Measurements from ENCODE around the gene PFAS. TPM values are rescaled to one million over a fixed set of nuclear protein-coding genes. Genes with fewer than 3 reads are reported as not detected.
A peak's percentile ranks its signal among the peaks of the same experiment; 100 is the strongest.
"Not testable (repeated sequence)": the region's sequence is repeated elsewhere in the genome, so short reads cannot be mapped to it uniquely, and the experiment has no call there.

Gene PFAS
- total and polyA plus RNA-seq, 7 donors = 1.4 to 22.2 (median 4.9) TPM

- H3K27ac ChIP-seq = peak overlapping the region; percentile 95 to 98 (median 98)
- no peaks in the 10 kb centered on the region for H3K27me3 ChIP-seq
- H3K4me1 ChIP-seq = peaks cover 0 to 34% (median 17%) of the 10 kb centered on the region in 4 donors
- no peaks in the 10 kb centered on the region for H3K9me3 ChIP-seq
- H3K36me3 ChIP-seq = peaks cover 0 to 19% (median 5%) of the 10 kb centered on the region in 4 donors
- peak overlapping the region; percentile 60 to 66 (median 62) for H3K4me3 ChIP-seq
- intact Hi-C loops (cut with DNase I) = loop anchor here (2.0 to 5.0 kb wide), 2 partner anchors 131 to 132 kb away; partner anchors contain the start of genes ALOXE3 and RPL26
- no peak for TF ChIP-seq EP300 (IDR thresholded peaks at IDR 0.05)
- TF ChIP-seq POLR2AphosphoS5 (IDR thresholded peaks at IDR 0.05) = no peak
- TF ChIP-seq, protein P1, sequence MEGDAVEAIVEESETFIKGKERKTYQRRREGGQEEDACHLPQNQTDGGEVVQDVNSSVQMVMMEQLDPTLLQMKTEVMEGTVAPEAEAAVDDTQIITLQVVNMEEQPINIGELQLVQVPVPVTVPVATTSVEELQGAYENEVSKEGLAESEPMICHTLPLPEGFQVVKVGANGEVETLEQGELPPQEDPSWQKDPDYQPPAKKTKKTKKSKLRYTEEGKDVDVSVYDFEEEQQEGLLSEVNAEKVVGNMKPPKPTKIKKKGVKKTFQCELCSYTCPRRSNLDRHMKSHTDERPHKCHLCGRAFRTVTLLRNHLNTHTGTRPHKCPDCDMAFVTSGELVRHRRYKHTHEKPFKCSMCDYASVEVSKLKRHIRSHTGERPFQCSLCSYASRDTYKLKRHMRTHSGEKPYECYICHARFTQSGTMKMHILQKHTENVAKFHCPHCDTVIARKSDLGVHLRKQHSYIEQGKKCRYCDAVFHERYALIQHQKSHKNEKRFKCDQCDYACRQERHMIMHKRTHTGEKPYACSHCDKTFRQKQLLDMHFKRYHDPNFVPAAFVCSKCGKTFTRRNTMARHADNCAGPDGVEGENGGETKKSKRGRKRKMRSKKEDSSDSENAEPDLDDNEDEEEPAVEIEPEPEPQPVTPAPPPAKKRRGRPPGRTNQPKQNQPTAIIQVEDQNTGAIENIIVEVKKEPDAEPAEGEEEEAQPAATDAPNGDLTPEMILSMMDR (IDR thresholded peaks at IDR 0.05) = no peak
- no peak for TF ChIP-seq POLR2A (IDR thresholded peaks at IDR 0.05)
- DNase-seq = no peak
- 14% methylated on average over 10 of the region's 10 CpGs for WGBS, 2 donors
Observed at GRCh38 chr17:8249621-8250500, 772 bp downstream of the PFAS start.

DNA sequence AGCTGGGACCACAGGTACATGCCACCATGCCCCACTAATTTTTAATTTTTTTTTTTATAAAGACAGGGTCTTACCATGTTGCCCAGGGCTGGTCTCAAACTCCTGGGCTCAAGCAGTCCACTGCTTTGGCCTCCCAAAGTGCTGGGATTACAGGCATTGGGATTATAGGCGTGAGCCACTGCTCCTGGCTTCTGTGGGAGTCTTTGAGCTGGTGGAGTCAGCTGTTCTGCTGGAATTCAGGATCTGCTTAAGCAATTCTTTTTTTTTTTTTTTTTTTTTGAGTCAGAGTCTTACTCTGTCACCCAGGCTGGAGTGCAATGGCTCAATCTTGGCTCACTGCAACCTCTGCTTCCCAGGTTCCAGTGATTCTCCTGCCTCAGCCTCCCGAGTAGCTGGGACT is 2.3 kb downstream of the PFAS start:
- H3K4me1 ChIP-seq = peaks cover 0 to 28% (median 14%) of the 10 kb centered on the region in 4 donors
- peaks cover 0 to 27% (median 10%) of the 10 kb centered on the region in 4 donors for H3K36me3 ChIP-seq
- H3K27ac ChIP-seq; H3K27me3 ChIP-seq; H3K9me3 ChIP-seq; DNase-seq; intact Hi-C loops (cut with DNase I); H3K4me3 ChIP-seq: not testable (repeated sequence)
- WGBS, 2 donors = 82 to 89% methylated on average over 2 of the region's 2 CpGs

DNA sequence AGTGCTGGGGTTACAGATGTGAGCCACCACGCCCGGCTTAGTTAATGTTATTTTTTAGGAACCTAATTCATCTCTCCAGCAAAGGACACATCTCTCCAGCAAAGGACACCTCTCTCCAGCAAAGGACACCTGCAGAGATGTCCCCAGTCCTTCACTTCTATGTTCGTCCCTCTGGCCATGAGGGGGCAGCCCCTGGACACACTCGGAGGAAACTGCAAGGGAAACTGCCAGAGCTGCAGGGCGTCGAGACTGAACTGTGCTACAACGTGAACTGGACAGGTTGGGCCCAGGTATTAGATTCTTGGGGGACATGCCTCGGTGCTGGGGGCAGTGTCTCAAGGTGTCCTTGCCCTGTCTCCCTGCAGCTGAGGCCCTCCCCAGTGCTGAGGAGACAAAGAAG is 4.7 kb downstream of the PFAS start:
- Histone ChIP-seq H3K4me1 (peaks cover 0 to 11% (median 7%) of the 10 kb centered on the region in 4 donors), H3K9me3 (no peaks in the 10 kb centered on the region), H3K36me3 (peaks cover 0 to 51% (median 16%) of the 10 kb centered on the region in 4 donors), H3K27me3 (no peaks in the 10 kb centered on the region), H3K27ac (no peak overlapping the region), H3K4me3 (no peak overlapping the region)
- 48 to 84% methylated on average over 8 of the region's 8 CpGs for WGBS, 2 donors
- intact Hi-C loops (cut with DNase I) = no loop called here
- no peak for TF ChIP-seq EP300 (IDR thresholded peaks at IDR 0.05)
- no peak for TF ChIP-seq POLR2AphosphoS5 (IDR thresholded peaks at IDR 0.05)
- TF ChIP-seq, protein P1 (IDR thresholded peaks at IDR 0.05) = no peak
- no peak for TF ChIP-seq POLR2A (IDR thresholded peaks at IDR 0.05)
- no peak for DNase-seq

- intact Hi-C loops (cut with DNase I) = no loop called here
- Histone ChIP-seq H3K36me3 (peaks cover 0 to 59% (median 19%) of the 10 kb centered on the region in 4 donors), H3K4me3 (no peak overlapping the region), H3K4me1 (peaks cover 0 to 4% (median 1%) of the 10 kb centered on the region in 4 donors), H3K9me3 (no peaks in the 10 kb centered on the region), H3K27me3 (no peaks in the 10 kb centered on the region), H3K27ac (no peak overlapping the region)
- TF ChIP-seq EP300 (IDR thresholded peaks at IDR 0.05) (no peak), POLR2A (IDR thresholded peaks at IDR 0.05) (no peak), POLR2AphosphoS5 (IDR thresholded peaks at IDR 0.05) (no peak)
- TF ChIP-seq, protein P1 (IDR thresholded peaks at IDR 0.05) = no peak
- 97 to 98% methylated on average over 11 of the region's 11 CpGs for WGBS, 2 donors
- no peak for DNase-seq
Observed at GRCh38 chr17:8254881-8255280, 5.8 kb downstream of the PFAS start.

DNA sequence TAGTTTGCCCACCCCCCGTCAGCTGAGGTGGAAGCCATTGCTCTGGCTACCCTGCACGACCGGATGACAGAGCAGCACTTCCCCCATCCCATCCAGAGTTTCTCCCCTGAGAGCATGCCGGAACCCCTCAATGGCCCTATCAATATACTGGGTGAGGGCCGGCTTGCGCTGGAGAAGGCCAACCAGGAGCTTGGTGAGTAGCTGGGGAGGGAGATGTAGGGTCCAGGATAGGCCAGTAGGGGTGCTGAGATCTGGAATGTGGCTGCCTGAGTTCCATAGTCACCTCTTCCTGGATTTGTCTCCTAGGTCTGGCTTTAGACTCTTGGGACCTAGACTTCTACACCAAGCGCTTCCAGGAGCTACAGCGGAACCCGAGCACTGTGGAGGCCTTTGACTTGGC is 6.4 kb downstream of the PFAS start:
- Histone ChIP-seq H3K9me3 (no peaks in the 10 kb centered on the region), H3K4me1 (no peaks in the 10 kb centered on the region), H3K27me3 (no peaks in the 10 kb centered on the region), H3K36me3 (peaks cover 0 to 65% (median 19%) of the 10 kb centered on the region in 4 donors), H3K27ac (no peak overlapping the region), H3K4me3 (no peak overlapping the region)
- DNase-seq = no peak
- TF ChIP-seq EP300 (IDR thresholded peaks at IDR 0.05) (no peak), POLR2A (IDR thresholded peaks at IDR 0.05) (no peak), POLR2AphosphoS5 (IDR thresholded peaks at IDR 0.05) (no peak)
- TF ChIP-seq, protein P1 (IDR thresholded peaks at IDR 0.05) = no peak
- intact Hi-C loops (cut with DNase I) = no loop called here
- WGBS, 2 donors = 96 to 99% methylated on average over 9 of the region's 9 CpGs
